BJ (cell line): ENCODE data around the gene PLCD1. TPM values are rescaled to one million over a fixed set of nuclear protein-coding genes. Genes with fewer than 3 reads are reported as not detected.
A peak's percentile ranks its signal among the peaks of the same experiment; 100 is the strongest.
"Not testable (repeated sequence)": the region's sequence is repeated elsewhere in the genome, so short reads cannot be mapped to it uniquely, and the experiment has no call there.

ENCODE experiments used
- CTCF ChIA-PET: fragments of 350-600 bp; formaldehyde crosslinking; extraction: SDS; loops from one replicate; lab custom pipeline; 2021; ENCODE audit warnings: antibody characterized with exemption, inconsistent platforms; lab: Yijun Ruan, JAX
- POLR2A ChIA-PET: fragments of 300-600 bp; sonication (Branson Sonifier 250); formaldehyde crosslinking; extraction: SDS; loops from one replicate; lab custom pipeline; 2021; ENCODE audit warnings: antibody characterized with exemption; lab: Charles Lee
- DNase-seq: peaks from one replicate; pipeline ENCODE4 v3.0.0-alpha.2; 2011; ENCODE audit warnings: low read depth
- H3K27me3 ChIP-seq: 2 replicates; pipeline ENCODE4 v1.6.0; 2011; ENCODE audit warnings: low read length; ENCODE audit not compliant: control insufficient read depth, insufficient read depth
- H3K36me3 ChIP-seq: 2 replicates; pipeline ENCODE4 v1.5.1; 2011; ENCODE audit warnings: low read length; ENCODE audit not compliant: control insufficient read depth, insufficient read depth
- H3K4me3 ChIP-seq: 2 replicates; pipeline ENCODE4 v1.5.1; 2011; ENCODE audit warnings: low read depth, mild to moderate bottlenecking, control low read depth, low read length
- CTCF ChIP-seq: IDR thresholded peaks from 2 replicates; pipeline ENCODE4 v1.5.1; 2011; ENCODE audit warnings: low read depth, mild to moderate bottlenecking, control low read depth, inconsistent platforms, low read length, moderate library complexity; ENCODE audit not compliant: insufficient read depth
- polyA minus RNA-seq: library from RNA; depleted of rRNA, polyadenylated mRNA; stranded (reverse); fragments of >200 nt; gene quantifications from 2 replicates; pipeline ENCODE4 v1.2.3, GENCODE V29; 2011; rRNA and poly(A)+ RNA removed
- polyA plus RNA-seq: library from polyadenylated mRNA; depleted of rRNA; stranded (reverse); fragments of >200 nt; gene quantifications from 2 replicates; pipeline ENCODE4 v1.2.3, GENCODE V29; 2011; rRNA removed

Gene PLCD1
- polyA plus RNA-seq: 7.6 and 12.3 TPM in 2 replicates
- 17.9 and 18.6 TPM in 2 replicates for polyA minus RNA-seq

- no peak for DNase-seq
- ChIA-PET CTCF (interaction anchor here (0.5 to 0.9 kb wide), 4 partner anchors 10 to 69 kb away, joined by 3 to 4 read pairs (median 3); partner anchors contain the start of gene DLEC1), POLR2A (no interaction called here)
- Histone ChIP-seq H3K27me3 (no peaks in the 10 kb centered on the region), H3K4me3 (peak within 1 kb of the TSS; percentile 63), H3K36me3 (no peaks in the 10 kb centered on the region)
- TF ChIP-seq CTCF: no peak
These were observed at the start of gene PLCD1 for GRCh38 chr3:38029400-38030125. PLCD1 (minus strand) TSS chr3:38029642; CDS start chr3:38029539, 103 bp downstream.

- H3K4me3 ChIP-seq, POLR2A ChIA-PET, H3K27me3 ChIP-seq, H3K36me3 ChIP-seq, CTCF ChIA-PET, DNase-seq: not testable (repeated sequence)
These were observed 47.6 kb upstream of the PLCD1 start for GRCh38 chr3:38077073-38077472.

GRCh38 chr3:38070013-38070412 lies 40.6 kb upstream of the PLCD1 start:
- DNase-seq: no peak
- TF ChIP-seq CTCF: no peak
- POLR2A ChIA-PET: no interaction called here
- no peak overlapping the region for H3K4me3 ChIP-seq
- H3K27me3 ChIP-seq: peaks cover 4% of the 10 kb centered on the region
- CTCF ChIA-PET: no interaction called here
- no peaks in the 10 kb centered on the region for H3K36me3 ChIP-seq

- POLR2A ChIA-PET: no interaction called here
- CTCF ChIA-PET: interaction anchor here (0.7 kb wide), 1 partner anchor 10 kb away, joined by 3 read pairs; no protein-coding TSS in a partner anchor
- Histone ChIP-seq H3K4me3 (no peak overlapping the region), H3K27me3 (peaks cover 2% of the 10 kb centered on the region; the same call in 1 of the 2 replicates), H3K36me3 (no peaks in the 10 kb centered on the region)
- no peak for TF ChIP-seq CTCF
- no peak for DNase-seq
These were observed 38.2 kb upstream of the PLCD1 start for GRCh38 chr3:38067508-38068233.

GRCh38 chr3:38064453-38064852 lies 35.0 kb upstream of the PLCD1 start:
- POLR2A ChIA-PET, H3K4me3 ChIP-seq, CTCF ChIA-PET, H3K36me3 ChIP-seq, H3K27me3 ChIP-seq, DNase-seq: not testable (repeated sequence)

- POLR2A ChIA-PET: no interaction called here
- Histone ChIP-seq H3K36me3 (no peaks in the 10 kb centered on the region), H3K4me3 (no peak overlapping the region), H3K27me3 (peaks cover 5% of the 10 kb centered on the region)
- no peak for TF ChIP-seq CTCF
- CTCF ChIA-PET: no interaction called here
- DNase-seq: no peak
These were observed 33.4 kb upstream of the PLCD1 start for GRCh38 chr3:38062809-38063208.
